Measurements from ENCODE around the gene MAP7D1.

DNA sequence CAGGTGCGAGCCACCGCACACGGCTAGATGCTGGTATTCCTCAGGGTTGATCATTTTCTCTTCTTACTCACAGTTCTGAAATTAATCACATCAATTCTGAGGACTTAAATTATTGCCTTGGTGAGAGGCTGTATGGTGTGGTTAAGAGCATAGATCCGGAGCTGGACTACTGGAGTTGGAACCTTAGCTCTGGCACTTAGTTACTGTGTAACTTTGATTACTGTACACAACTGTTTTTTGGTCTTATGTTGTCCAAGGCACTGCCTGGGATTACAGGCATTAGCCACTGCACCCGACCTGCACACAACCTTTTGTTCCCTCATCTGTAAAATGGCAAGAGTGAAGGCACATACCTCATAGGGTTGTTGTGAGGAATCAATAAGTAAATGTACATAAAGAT, 42.7 kb downstream of the MAP7D1 start:
- TF ChIP-seq, protein P1, sequence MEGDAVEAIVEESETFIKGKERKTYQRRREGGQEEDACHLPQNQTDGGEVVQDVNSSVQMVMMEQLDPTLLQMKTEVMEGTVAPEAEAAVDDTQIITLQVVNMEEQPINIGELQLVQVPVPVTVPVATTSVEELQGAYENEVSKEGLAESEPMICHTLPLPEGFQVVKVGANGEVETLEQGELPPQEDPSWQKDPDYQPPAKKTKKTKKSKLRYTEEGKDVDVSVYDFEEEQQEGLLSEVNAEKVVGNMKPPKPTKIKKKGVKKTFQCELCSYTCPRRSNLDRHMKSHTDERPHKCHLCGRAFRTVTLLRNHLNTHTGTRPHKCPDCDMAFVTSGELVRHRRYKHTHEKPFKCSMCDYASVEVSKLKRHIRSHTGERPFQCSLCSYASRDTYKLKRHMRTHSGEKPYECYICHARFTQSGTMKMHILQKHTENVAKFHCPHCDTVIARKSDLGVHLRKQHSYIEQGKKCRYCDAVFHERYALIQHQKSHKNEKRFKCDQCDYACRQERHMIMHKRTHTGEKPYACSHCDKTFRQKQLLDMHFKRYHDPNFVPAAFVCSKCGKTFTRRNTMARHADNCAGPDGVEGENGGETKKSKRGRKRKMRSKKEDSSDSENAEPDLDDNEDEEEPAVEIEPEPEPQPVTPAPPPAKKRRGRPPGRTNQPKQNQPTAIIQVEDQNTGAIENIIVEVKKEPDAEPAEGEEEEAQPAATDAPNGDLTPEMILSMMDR (IDR thresholded peaks at IDR 0.05; ENCODE audit: low read depth, low read length), result no peak
- TF ChIP-seq EZH2phosphoT487 (IDR thresholded peaks at IDR 0.05; ENCODE audit: low read depth), result no peak

All from OCI-LY3 (cell line).